Stomach smooth muscle (tissue), 2 donors: Measurements from ENCODE around the gene KIF5C.

Source experiments
- H3K27ac ChIP-seq: one replicate; pipeline ENCODE4 v1.7.0; 2013; ENCODE audit warnings: mild to moderate bottlenecking, low read length, inconsistent platforms
- H3K27me3 ChIP-seq, 2 donors: one replicate each; pipeline ENCODE4 v1.7.0; 2013; ENCODE audit warnings: low read length in 2 of 2; ENCODE audit not compliant: insufficient read depth in 2 of 2, control insufficient read depth in 1 of 2
- H3K36me3 ChIP-seq, 2 donors: one replicate each; pipeline ENCODE4 v1.7.0; 2013; ENCODE audit warnings: low read length in 2 of 2; ENCODE audit not compliant: control insufficient read depth in 2 of 2, insufficient read depth in 2 of 2
- H3K4me1 ChIP-seq: one replicate; pipeline ENCODE4 v1.7.0; 2013; ENCODE audit warnings: low read length; ENCODE audit not compliant: control insufficient read depth, insufficient read depth
- H3K4me3 ChIP-seq, 2 donors: one replicate each; pipeline ENCODE4 v1.7.0; 2013; ENCODE audit warnings: low read length in 2 of 2
- H3K9ac ChIP-seq, 2 donors: one replicate each; pipeline ENCODE4 v1.7.0; 2013; ENCODE audit warnings: low read length in 2 of 2, mild to moderate bottlenecking in 1 of 2
- H3K9me3 ChIP-seq, 2 donors: one replicate each; pipeline ENCODE4 v1.7.0; 2013; ENCODE audit warnings: low read length in 2 of 2; ENCODE audit not compliant: control insufficient read depth in 2 of 2
- donor health status: healthy.
- donor health status: Pancreatic carcinoma.

KIF5C gene

DNA sequence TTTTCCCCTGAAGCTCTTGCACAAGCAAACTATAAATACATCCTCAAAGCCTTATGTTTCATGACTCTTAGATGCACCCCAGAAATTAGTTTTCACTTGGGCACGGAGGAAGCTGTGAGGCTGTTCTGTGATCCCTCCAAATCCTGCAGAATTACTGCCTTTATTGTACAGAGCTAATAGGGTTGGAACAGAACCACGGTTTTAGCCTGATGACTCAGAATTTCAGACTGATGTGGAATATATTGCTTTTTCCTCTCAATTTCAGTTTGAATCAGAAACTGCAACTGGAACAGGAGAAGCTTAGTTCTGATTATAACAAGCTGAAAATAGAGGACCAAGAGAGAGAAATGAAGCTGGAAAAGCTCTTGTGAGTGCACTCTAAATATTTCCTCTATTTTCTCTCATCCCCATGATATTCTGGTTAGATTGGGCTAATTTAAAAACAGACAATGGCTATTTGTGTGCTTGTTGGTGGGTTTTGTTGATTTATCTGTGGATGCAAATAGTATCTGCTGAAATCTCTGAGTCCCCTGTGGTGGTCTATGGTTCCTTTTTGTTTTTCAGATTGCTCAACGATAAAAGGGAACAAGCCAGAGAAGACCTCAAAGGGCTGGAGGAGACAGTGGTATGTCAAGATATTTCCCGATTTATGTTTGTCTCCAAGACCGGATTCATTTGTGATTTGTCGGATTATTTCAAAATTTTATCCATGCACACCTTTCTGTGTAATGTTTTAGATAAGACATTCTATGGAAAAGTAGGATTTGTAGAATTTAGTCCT is 125.3 kb downstream of the KIF5C start:
- Histone ChIP-seq H3K9me3 (no peaks in the 10 kb centered on the region), H3K4me1 (no peaks in the 10 kb centered on the region), H3K9ac (no peak overlapping the region), H3K27me3 (peaks cover 0 to 6% of the 10 kb centered on the region in 2 donors), H3K36me3 (no peaks in the 10 kb centered on the region), H3K27ac (no peak overlapping the region), H3K4me3 (no peak overlapping the region)

DNA sequence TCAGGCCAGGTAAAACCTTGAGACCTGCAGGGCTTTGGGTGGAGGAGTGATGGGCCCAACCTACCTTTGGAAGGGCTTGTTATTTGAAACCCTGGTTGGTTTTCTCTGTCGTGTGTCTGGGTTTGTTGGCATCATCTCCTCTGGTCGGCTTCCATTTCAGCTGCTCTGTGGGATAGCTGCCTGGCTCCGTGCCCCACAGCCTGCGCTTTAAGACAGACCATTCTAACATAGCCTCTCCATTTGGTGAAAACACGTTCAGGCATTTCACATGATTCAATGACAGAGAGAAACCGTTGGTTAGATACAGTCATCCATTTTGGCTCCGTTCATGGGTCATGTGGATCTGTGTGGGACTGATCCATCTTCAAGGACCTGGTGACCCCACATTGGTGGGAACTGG is 126.5 kb downstream of the KIF5C start:
- H3K9me3 ChIP-seq: no peaks in the 10 kb centered on the region
- H3K27me3 ChIP-seq: peaks cover 0 to 6% of the 10 kb centered on the region in 2 donors
- no peak overlapping the region for H3K4me3 ChIP-seq
- no peaks in the 10 kb centered on the region for H3K36me3 ChIP-seq
- H3K27ac ChIP-seq: no peak overlapping the region
- no peak overlapping the region for H3K9ac ChIP-seq
- H3K4me1 ChIP-seq: no peaks in the 10 kb centered on the region

DNA sequence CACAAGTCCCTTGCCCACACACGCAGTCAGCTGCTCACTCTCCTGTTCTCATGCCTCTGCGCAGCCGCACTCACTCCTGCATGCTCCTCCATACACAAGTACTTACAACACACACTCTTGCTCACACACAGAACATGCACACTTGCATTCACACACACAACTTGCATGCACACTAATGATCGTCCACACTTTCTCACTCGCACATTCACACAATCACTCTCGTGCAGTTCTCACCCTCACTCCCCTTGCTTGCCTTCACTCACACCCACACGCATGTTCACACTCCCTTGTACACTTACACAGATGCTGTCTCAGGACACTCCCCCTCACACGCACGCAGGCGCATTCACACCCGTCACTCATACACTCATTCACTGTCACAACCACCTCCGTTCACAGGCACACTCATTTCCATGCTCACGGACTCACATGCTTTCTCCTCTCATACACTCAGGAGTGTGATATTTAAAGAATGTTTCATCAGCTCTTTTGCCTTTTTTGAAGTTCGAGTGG is 127.4 kb downstream of the KIF5C start:
- no peaks in the 10 kb centered on the region for H3K36me3 ChIP-seq
- H3K9me3 ChIP-seq: no peaks in the 10 kb centered on the region
- no peaks in the 10 kb centered on the region for H3K4me1 ChIP-seq
- no peak overlapping the region for H3K27ac ChIP-seq
- no peak overlapping the region for H3K4me3 ChIP-seq
- H3K9ac ChIP-seq: no peak overlapping the region
- peaks cover 0 to 6% of the 10 kb centered on the region in 2 donors for H3K27me3 ChIP-seq

DNA sequence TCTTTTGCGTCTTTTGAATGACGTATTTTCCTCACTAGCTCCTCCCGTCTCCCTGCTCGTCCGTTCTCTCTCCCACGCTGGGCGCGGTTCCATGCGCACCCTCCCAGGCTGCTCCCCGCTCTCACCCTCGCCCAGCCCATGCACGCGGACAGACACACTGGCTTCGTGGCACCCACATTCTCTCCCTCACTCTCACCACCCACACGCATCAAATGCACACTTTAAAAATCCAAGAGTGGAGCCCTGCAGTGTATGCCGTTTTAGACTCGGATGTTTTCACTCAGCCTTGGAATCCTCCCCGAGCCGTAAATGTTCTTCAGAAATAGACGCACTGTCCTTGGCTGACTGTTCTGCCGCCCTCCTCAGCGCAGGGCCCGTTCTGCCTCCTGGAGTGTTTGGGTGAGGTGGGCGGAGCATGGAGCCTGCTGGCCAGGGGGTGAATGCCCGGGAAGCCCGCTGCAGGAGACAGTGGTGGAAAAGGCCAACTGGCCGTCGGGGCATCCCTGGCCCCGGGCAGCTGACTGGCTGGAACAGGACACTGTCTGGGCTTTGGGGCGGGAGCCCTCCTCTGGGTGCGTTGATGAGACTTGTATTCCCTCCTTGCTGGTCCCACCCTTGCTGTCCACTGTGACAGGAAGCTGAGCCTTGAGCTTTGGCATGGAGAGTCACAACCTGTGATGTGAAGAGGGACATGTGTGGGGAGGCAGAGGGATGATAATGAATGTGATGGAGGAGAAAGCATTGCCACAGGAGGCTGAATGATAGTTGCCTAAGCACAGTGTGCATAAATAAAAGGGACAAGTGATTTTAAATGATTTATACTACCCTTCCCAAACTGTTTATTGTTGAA is 128.1 kb downstream of the KIF5C start:
- Histone ChIP-seq H3K4me3 (no peak overlapping the region), H3K4me1 (no peaks in the 10 kb centered on the region), H3K36me3 (no peaks in the 10 kb centered on the region), H3K27me3 (peaks cover 0 to 4% of the 10 kb centered on the region in 2 donors), H3K9me3 (no peaks in the 10 kb centered on the region), H3K9ac (no peak overlapping the region), H3K27ac (no peak overlapping the region)

DNA sequence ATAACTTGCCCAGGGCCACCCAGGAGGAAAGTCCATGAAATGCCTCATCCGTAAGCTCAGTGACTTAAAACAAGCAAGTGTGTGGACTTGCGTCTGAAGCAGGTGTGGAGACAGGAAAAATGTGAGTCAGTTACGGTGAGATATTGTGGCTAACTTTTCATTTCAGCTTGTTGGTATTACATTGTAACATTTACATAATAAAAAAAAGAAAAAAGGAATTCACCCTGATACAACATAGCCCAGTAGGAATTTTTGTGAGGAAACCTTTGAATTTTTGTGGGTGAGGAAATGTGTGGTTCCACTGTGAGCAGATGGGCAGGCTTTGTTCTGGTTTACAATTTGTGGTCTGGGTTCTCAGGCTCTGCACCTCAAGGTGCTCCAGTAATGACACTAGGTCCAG is 129.8 kb downstream of the KIF5C start:
- peaks cover 0 to 2% of the 10 kb centered on the region in 2 donors for H3K27me3 ChIP-seq
- no peak overlapping the region for H3K9ac ChIP-seq
- no peaks in the 10 kb centered on the region for H3K36me3 ChIP-seq
- H3K9me3 ChIP-seq: no peaks in the 10 kb centered on the region
- H3K4me1 ChIP-seq: no peaks in the 10 kb centered on the region
- H3K27ac ChIP-seq: no peak overlapping the region
- no peak overlapping the region for H3K4me3 ChIP-seq

DNA sequence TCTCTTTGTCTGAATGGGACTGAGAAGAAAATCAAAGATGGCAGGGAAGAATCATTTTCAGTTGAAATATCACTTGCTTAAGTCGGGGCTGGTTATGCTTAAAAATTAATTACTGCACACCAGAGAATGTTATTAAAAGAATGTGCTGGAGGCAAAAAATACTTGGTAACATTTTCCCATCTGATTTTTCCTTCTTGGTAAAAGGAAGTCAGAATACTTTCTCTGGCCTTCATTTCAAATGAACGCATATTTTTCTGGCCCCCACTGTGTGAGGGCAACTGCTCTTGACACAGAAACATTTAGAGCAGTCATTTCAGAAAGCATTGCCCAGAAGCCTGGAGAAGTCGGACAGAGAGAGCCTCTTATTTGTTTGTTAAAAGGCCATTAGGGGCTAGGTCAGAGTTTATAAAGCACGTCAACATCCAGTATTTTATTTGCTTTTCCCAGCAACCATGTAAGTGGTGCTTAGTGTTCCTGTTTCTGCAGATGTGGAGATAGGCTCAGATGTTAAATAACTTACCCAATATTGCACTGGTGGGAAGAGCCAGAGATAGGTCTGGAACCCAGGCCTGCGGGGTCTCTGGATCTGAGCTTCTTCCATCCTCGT is 130.5 kb downstream of the KIF5C start:
- Histone ChIP-seq H3K9me3 (no peaks in the 10 kb centered on the region), H3K27me3 (peaks cover 0 to 2% of the 10 kb centered on the region in 2 donors), H3K9ac (no peak overlapping the region), H3K4me3 (no peak overlapping the region), H3K27ac (no peak overlapping the region), H3K4me1 (no peaks in the 10 kb centered on the region), H3K36me3 (no peaks in the 10 kb centered on the region)

DNA sequence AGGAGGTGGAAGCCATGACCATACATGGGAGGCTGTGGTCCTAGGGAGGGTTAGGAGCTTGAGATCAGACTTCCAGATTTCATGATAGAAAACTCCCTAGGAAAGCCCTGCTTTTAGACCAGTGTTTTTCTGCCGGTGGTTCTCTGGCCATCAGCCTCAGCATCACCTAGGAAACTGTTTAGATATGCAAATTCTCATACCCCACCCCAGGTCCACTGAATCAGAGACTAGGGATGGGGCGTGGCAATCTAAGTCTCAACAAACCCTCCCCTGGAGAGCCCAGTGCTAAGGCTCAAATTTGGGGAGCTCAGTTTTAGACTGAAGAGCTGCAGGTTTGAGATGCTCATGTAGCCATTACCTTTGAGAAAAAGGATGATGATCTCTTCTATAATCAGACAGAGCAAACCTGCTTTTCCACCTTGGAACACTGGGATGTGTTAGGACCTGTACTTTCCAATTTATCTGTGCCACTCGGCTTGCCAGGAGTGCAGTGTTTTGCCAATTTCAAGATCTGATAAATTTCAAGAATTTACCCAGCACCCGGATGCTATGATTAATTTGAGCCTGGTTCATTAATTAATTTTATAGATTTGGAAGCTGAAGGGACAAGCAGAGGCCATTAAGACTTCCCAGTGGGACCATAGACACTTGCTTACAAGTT is 132.0 kb downstream of the KIF5C start:
- Histone ChIP-seq H3K9ac (no peak overlapping the region), H3K4me1 (no peaks in the 10 kb centered on the region), H3K4me3 (no peak overlapping the region), H3K27ac (no peak overlapping the region), H3K27me3 (no peaks in the 10 kb centered on the region), H3K36me3 (no peaks in the 10 kb centered on the region), H3K9me3 (no peaks in the 10 kb centered on the region)

DNA sequence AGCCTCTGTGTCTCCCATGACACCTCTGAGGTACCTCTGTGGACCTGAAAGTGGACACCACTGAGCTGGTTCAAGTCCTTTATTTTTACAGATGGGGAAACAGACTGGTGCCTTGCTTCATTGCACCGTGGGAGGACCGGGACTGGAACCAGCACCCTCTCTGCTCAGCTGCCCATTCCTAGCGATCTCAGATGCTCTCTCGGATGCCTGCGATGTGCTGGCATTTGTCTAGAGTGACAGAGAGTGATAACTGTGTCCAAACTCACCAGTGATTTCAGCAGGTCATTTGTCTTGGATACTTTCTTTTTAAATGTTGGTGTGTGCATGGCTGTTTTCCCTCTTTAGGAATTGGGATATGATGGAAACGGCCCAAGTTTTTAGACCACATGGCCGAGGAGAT is 133.4 kb downstream of the KIF5C start:
- no peak overlapping the region for H3K9ac ChIP-seq
- peaks cover 0 to 1% of the 10 kb centered on the region in 2 donors for H3K27me3 ChIP-seq
- no peak overlapping the region for H3K27ac ChIP-seq
- H3K36me3 ChIP-seq: no peaks in the 10 kb centered on the region
- no peaks in the 10 kb centered on the region for H3K4me1 ChIP-seq
- no peaks in the 10 kb centered on the region for H3K9me3 ChIP-seq
- H3K4me3 ChIP-seq: no peak overlapping the region

DNA sequence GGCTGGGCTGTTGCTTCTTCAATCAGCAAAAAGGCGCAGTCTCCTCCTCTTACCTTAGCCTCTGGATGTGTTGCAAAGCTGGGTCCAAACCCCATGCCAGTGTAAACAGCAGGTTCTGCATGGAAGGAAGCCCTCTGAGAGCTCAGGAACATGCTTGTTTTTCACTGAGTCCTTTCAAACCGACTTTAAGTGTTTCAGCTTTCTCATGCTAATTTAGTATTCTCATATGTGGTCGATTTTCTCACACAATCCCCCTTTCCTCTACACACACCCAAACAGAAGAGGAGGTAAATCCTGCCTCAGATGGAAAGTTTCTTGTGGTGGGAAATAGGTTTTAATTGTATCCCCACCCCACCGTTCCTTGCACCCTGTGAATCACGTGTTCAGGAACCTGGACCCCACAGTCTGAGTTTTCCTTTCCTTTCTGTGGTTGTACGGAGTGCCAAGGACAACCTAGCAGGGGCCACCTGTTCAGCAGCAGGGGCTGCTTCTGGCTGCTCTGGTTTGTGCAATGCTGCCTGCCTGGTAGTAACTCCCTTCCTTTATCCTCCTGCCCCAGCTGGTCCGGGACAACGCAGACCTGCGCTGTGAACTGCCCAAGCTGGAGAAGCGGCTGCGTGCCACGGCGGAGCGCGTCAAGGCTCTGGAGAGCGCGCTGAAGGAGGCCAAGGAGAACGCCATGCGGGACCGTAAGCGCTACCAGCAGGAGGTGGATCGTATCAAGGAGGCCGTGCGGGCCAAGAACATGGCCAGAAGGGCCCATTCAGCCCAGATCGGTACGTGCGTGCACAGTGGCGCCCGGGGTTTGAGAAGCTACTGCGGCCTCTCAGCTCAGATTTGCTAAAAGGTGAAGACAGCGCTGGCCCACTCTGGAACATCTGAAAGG is 134.8 kb downstream of the KIF5C start:
- H3K4me1 ChIP-seq: no peaks in the 10 kb centered on the region
- no peak overlapping the region for H3K4me3 ChIP-seq
- H3K36me3 ChIP-seq: no peaks in the 10 kb centered on the region
- H3K27ac ChIP-seq: no peak overlapping the region
- H3K27me3 ChIP-seq: peaks cover 0 to 2% of the 10 kb centered on the region in 2 donors
- H3K9ac ChIP-seq: no peak overlapping the region
- no peaks in the 10 kb centered on the region for H3K9me3 ChIP-seq
